PC-3 (cell line): ENCODE results near the gene LRRFIP1. TPM values are rescaled to one million over a fixed set of nuclear protein-coding genes. Genes with fewer than 3 reads are reported as not detected.

Experiments
- ATAC-seq: fragments of 200-7000 bp; cut with Tn5 transposase; 2 replicates; pipeline ENCODE4 v1.9.1; 2020; ENCODE audit warnings: mild to moderate bottlenecking, moderate library complexity
- BruUV-seq: library from RNA; stranded (reverse); fragments of 400-500 nt; replicated peaks from 2 replicates; lab custom pipeline; 2021; lab: Mats Ljungman, UMichigan
- CTCF ChIA-PET: fragments of 300-600 bp; sonication (Branson Sonifier 250); formaldehyde crosslinking; loops from one replicate; lab custom pipeline; 2022; ENCODE audit warnings: antibody characterized with exemption; lab: Charles Lee
- POLR2A ChIA-PET: fragments of 300-600 bp; sonication (Branson Sonifier 250); formaldehyde crosslinking; loops from one replicate; lab custom pipeline; 2022; ENCODE audit warnings: antibody characterized with exemption; ENCODE audit not compliant: unreplicated experiment; lab: Charles Lee
- DNase-seq: peaks from one replicate; pipeline ENCODE4 v3.0.0-alpha.2; 2015
- H2AFZ ChIP-seq: fragments of 300-600 bp; sonication (generic); 2 replicates; pipeline ENCODE4 v1.6.0; 2016; ENCODE audit warnings: antibody characterized with exemption, low read length
- H3F3A ChIP-seq: fragments of 300-600 bp; sonication (generic); one replicate; pipeline ENCODE4 v1.6.0; 2017; ENCODE audit warnings: antibody characterized with exemption, low read length, control low read depth, mild to moderate bottlenecking; ENCODE audit not compliant: unreplicated experiment
- H3K27ac ChIP-seq: fragments of 300-600 bp; sonication (generic); 2 replicates; pipeline ENCODE4 v1.5.1; 2016; ENCODE audit warnings: mild to moderate bottlenecking, low read length
- H3K27me3 ChIP-seq: fragments of 300-600 bp; sonication (generic); 2 replicates; pipeline ENCODE4 v1.6.1; 2016; ENCODE audit warnings: low read length, mixed read lengths
- H3K36me3 ChIP-seq: fragments of 300-600 bp; sonication (generic); 2 replicates; pipeline ENCODE4 v1.6.1; 2016; ENCODE audit warnings: low read depth, mixed run types, low read length, mixed read lengths
- H3K4me1 ChIP-seq: fragments of 300-600 bp; sonication (generic); 2 replicates; pipeline ENCODE4 v1.5.1; 2016; ENCODE audit warnings: low read length; ENCODE audit not compliant: insufficient read depth
- H3K4me2 ChIP-seq: fragments of 300-600 bp; sonication (generic); 2 replicates; pipeline ENCODE4 v1.6.0; 2016; ENCODE audit warnings: low read length
- H3K4me3 ChIP-seq: fragments of 300-600 bp; sonication (generic); 2 replicates; pipeline ENCODE4 v1.5.1; 2016; ENCODE audit warnings: mild to moderate bottlenecking, low read length, mixed read lengths
- H3K79me2 ChIP-seq: fragments of 300-600 bp; sonication (generic); 2 replicates; pipeline ENCODE4 v1.6.1; 2017; ENCODE audit warnings: low read length, mixed read lengths
- H3K9ac ChIP-seq: fragments of 300-600 bp; sonication (generic); 2 replicates; pipeline ENCODE4 v1.6.0; 2016; ENCODE audit warnings: mild to moderate bottlenecking, low read length
- H3K9me2 ChIP-seq: fragments of 300-600 bp; sonication (generic); replicated peaks from 2 replicates; pipeline ENCODE4 v1.6.1; 2016; ENCODE audit warnings: mixed run types, low read length, mixed read lengths
- H3K9me3 ChIP-seq: fragments of 300-600 bp; sonication (generic); 2 replicates; pipeline ENCODE4 v1.6.1; 2016; ENCODE audit warnings: low read length, mixed read lengths
- H4K20me1 ChIP-seq: fragments of 300-600 bp; sonication (generic); 2 replicates; pipeline ENCODE4 v1.6.1; 2016; ENCODE audit warnings: low read length, mixed read lengths
- CTCF ChIP-seq: fragments of 300-600 bp; sonication (generic); conservative IDR thresholded peaks from 2 replicates; pipeline ENCODE4 v1.5.1; 2017; ENCODE audit warnings: antibody characterized with exemption, low read depth, mild to moderate bottlenecking, low read length
- EZH2 ChIP-seq: fragments of 300-600 bp; sonication (generic); IDR thresholded peaks from one replicate; pipeline ENCODE4 v1.6.1; 2017; ENCODE audit warnings: antibody characterized with exemption, mild to moderate bottlenecking, low read length; ENCODE audit not compliant: unreplicated experiment
- EZH2phosphoT487 ChIP-seq: fragments of 300-600 bp; sonication (generic); IDR thresholded peaks from 2 replicates; pipeline ENCODE4 v1.6.1; 2018; ENCODE audit warnings: mild to moderate bottlenecking, antibody characterized with exemption, low read length, borderline replicate concordance
- intact Hi-C: fragments of 100-400 bp; cut with micrococcal nuclease; formaldehyde crosslinking; loops from 2 replicates; pipeline ENCODE4 v1.9.0; 2023
- total RNA-seq: library from RNA; depleted of rRNA; stranded (reverse); fragments of >200 nt; gene quantifications from 2 replicates; pipeline ENCODE4 v1.2.3, GENCODE V29; 2014

LRRFIP1 gene
- total RNA-seq, 1 experiment from 2014 or later: 87.8 TPM

DNA sequence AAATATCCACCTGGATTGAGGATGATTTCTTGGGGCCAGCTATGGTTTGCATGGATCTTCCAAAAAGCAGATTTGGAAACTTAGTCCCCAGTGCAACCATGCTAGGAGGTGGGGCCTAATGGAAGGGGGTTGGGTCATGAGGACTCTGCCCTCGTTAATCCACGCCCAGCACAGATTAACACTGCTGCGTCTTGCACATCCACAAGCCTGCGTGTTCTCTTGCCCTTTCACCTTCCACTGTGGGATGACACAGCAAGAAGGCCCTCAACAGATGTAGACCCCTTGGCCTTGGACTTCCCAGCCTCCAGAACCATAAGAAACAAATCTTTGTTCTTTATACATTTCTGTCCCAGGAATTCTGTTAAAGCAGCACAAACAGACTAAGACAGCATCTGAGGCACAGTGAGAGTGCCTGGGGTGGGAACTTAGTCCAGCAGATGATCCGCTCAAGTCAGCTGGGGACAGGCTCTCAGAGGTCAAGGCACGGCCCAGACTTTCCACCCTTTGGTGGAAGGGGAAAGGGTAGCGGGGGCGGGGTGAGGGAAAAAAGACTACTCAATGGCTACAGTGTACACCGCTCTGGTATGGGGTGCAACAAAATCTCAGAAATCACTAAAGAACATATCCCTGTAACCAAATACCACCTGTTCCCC lies 39.2 kb upstream of the LRRFIP1 start:
- Histone ChIP-seq H3F3A (no peaks in the 10 kb centered on the region), H3K4me1 (peaks cover 14% of the 10 kb centered on the region), H3K27ac (no peak overlapping the region), H3K9me2 (no peaks in the 10 kb centered on the region), H3K36me3 (no peaks in the 10 kb centered on the region; the same call in 1 of the 2 replicates), H3K79me2 (peaks cover 40% of the 10 kb centered on the region), H3K4me3 (peak overlapping the region; percentile 71; the same call in 1 of the 2 replicates), H3K4me2 (peak overlapping the region; percentile 86), H3K9me3 (no peaks in the 10 kb centered on the region), H3K9ac (no peak overlapping the region), H2AFZ (no peak overlapping the region), H3K27me3 (no peaks in the 10 kb centered on the region), H4K20me1 (0 out of 2 replicates have a peak, but pooled peaks cover 5% of the 10 kb centered on the region)
- no TSS peak for BruUV-seq
- ATAC-seq (no peak), DNase-seq (no peak)
- CTCF ChIA-PET: no interaction called here
- intact Hi-C loops: no loop called here
- POLR2A ChIA-PET: no interaction called here
- no peak for TF ChIP-seq EZH2
- no peak for TF ChIP-seq CTCF
- no peak for TF ChIP-seq EZH2phosphoT487

- Histone ChIP-seq H2AFZ (peak within 1 kb of the TSS; percentile 74), H4K20me1 (0 out of 2 replicates have a peak, but pooled peaks cover 5% of the 10 kb centered on the region), H3K27me3 (no peaks in the 10 kb centered on the region), H3K79me2 (peaks cover 40% of the 10 kb centered on the region), H3K36me3 (no peaks in the 10 kb centered on the region), H3F3A (no peaks in the 10 kb centered on the region), H3K9ac (peak within 1 kb of the TSS; percentile 70), H3K4me2 (peak within 1 kb of the TSS; percentile 86), H3K9me2 (no peaks in the 10 kb centered on the region), H3K27ac (peak within 1 kb of the TSS; percentile 87), H3K4me1 (peaks cover 14% of the 10 kb centered on the region), H3K4me3 (peak within 1 kb of the TSS; percentile 71), H3K9me3 (no peaks in the 10 kb centered on the region)
- ATAC-seq (peak; percentile 80), DNase-seq (peak; percentile 65)
- intact Hi-C loops: loop anchor here (10.0 kb wide), 1 partner anchor 74 kb away; no protein-coding TSS in a partner anchor
- TF ChIP-seq EZH2 (no peak), EZH2phosphoT487 (no peak), CTCF (no peak)
- POLR2A ChIA-PET: interaction anchor here (0.7 kb wide), 1 partner anchor 153 kb away, joined by 3 read pairs; no protein-coding TSS in a partner anchor
- CTCF ChIA-PET: no interaction called here
- no TSS peak for BruUV-seq
Observed at GRCh38 chr2:237590272-237591140, 36.9 kb upstream of the LRRFIP1 start, which contains the start of gene RAB17. TSS of gene RAB17 (minus strand) at chr2:237590734. CDS start at chr2:237586154, 4,580 bp downstream.
